ENCODE results near the gene CAND1.
"Not testable (repeated sequence)": the region's sequence is repeated elsewhere in the genome, so short reads cannot be mapped to it uniquely, and the experiment has no call there.

Gene CAND1

GRCh38 chr12:67331123-67331522 lies 62.0 kb downstream of the CAND1 start:
- H3K9me3 ChIP-seq (ENCODE audit: control insufficient read depth in 2 of 2, low read length in 2 of 2), result no peaks in the 10 kb centered on the region
- no peaks in the 10 kb centered on the region for H3K27me3 ChIP-seq (ENCODE audit: control insufficient read depth in 2 of 2, insufficient read depth in 2 of 2, low read length in 2 of 2)
- no peak overlapping the region for H3K9ac ChIP-seq (ENCODE audit: low read depth in 1 of 2, low read length in 2 of 2)
- no peak overlapping the region for H3K27ac ChIP-seq (ENCODE audit: low read depth in 2 of 2, low read length in 2 of 2)
- no peak overlapping the region for H3K4me3 ChIP-seq (ENCODE audit: low read length in 2 of 2)
- no peaks in the 10 kb centered on the region for H3K4me1 ChIP-seq (ENCODE audit: control insufficient read depth in 2 of 2, insufficient read depth in 2 of 2, low read length in 2 of 2)
- H3K36me3 ChIP-seq (ENCODE audit: control insufficient read depth in 2 of 2, insufficient read depth in 2 of 2, low read length in 2 of 2), result no peaks in the 10 kb centered on the region

GRCh38 chr12:67331828-67332227 lies 62.7 kb downstream of the CAND1 start:
- no peak overlapping the region for H3K9ac ChIP-seq (ENCODE audit: low read depth in 1 of 2, low read length in 2 of 2)
- no peaks in the 10 kb centered on the region for H3K27me3 ChIP-seq (ENCODE audit: control insufficient read depth in 2 of 2, insufficient read depth in 2 of 2, low read length in 2 of 2)
- H3K4me3 ChIP-seq (ENCODE audit: low read length in 2 of 2), result no peak overlapping the region
- H3K9me3 ChIP-seq (ENCODE audit: control insufficient read depth in 2 of 2, low read length in 2 of 2), result no peaks in the 10 kb centered on the region
- no peak overlapping the region for H3K27ac ChIP-seq (ENCODE audit: low read depth in 2 of 2, low read length in 2 of 2)
- no peaks in the 10 kb centered on the region for H3K4me1 ChIP-seq (ENCODE audit: control insufficient read depth in 2 of 2, insufficient read depth in 2 of 2, low read length in 2 of 2)
- H3K36me3 ChIP-seq (ENCODE audit: control insufficient read depth in 2 of 2, insufficient read depth in 2 of 2, low read length in 2 of 2), result no peaks in the 10 kb centered on the region

GRCh38 chr12:67333649-67334048 lies 64.5 kb downstream of the CAND1 start:
- Histone ChIP-seq H3K4me3 (ENCODE audit: low read length in 2 of 2) (no peak overlapping the region), H3K27me3 (ENCODE audit: control insufficient read depth in 2 of 2, insufficient read depth in 2 of 2, low read length in 2 of 2) (no peaks in the 10 kb centered on the region), H3K36me3 (ENCODE audit: control insufficient read depth in 2 of 2, insufficient read depth in 2 of 2, low read length in 2 of 2) (no peaks in the 10 kb centered on the region), H3K27ac (ENCODE audit: low read depth in 2 of 2, low read length in 2 of 2) (no peak overlapping the region), H3K4me1 (ENCODE audit: control insufficient read depth in 2 of 2, insufficient read depth in 2 of 2, low read length in 2 of 2) (no peaks in the 10 kb centered on the region), H3K9me3 (ENCODE audit: control insufficient read depth in 2 of 2, low read length in 2 of 2) (peaks cover 0 to 4% of the 10 kb centered on the region in 2 donors), H3K9ac (ENCODE audit: low read depth in 1 of 2, low read length in 2 of 2) (no peak overlapping the region)

- peaks cover 0 to 4% of the 10 kb centered on the region in 2 donors for H3K9me3 ChIP-seq (ENCODE audit: control insufficient read depth in 2 of 2, low read length in 2 of 2)
- no peaks in the 10 kb centered on the region for H3K4me1 ChIP-seq (ENCODE audit: control insufficient read depth in 2 of 2, insufficient read depth in 2 of 2, low read length in 2 of 2)
- H3K36me3 ChIP-seq (ENCODE audit: control insufficient read depth in 2 of 2, insufficient read depth in 2 of 2, low read length in 2 of 2), result no peaks in the 10 kb centered on the region
- H3K27ac ChIP-seq (ENCODE audit: low read depth in 2 of 2, low read length in 2 of 2), result no peak overlapping the region
- H3K4me3 ChIP-seq (ENCODE audit: low read length in 2 of 2), result no peak overlapping the region
- H3K27me3 ChIP-seq (ENCODE audit: control insufficient read depth in 2 of 2, insufficient read depth in 2 of 2, low read length in 2 of 2), result no peaks in the 10 kb centered on the region
- no peak overlapping the region for H3K9ac ChIP-seq (ENCODE audit: low read depth in 1 of 2, low read length in 2 of 2)
These were observed 69.3 kb downstream of the CAND1 start for GRCh38 chr12:67338426-67338825.

- no peaks in the 10 kb centered on the region for H3K36me3 ChIP-seq (ENCODE audit: control insufficient read depth in 2 of 2, insufficient read depth in 2 of 2, low read length in 2 of 2)
- H3K9me3 ChIP-seq (ENCODE audit: control insufficient read depth in 2 of 2, low read length in 2 of 2), result peaks cover 0 to 4% of the 10 kb centered on the region in 2 donors
- no peaks in the 10 kb centered on the region for H3K4me1 ChIP-seq (ENCODE audit: control insufficient read depth in 2 of 2, insufficient read depth in 2 of 2, low read length in 2 of 2)
- no peak overlapping the region for H3K4me3 ChIP-seq (ENCODE audit: low read length in 2 of 2)
- no peak overlapping the region for H3K9ac ChIP-seq (ENCODE audit: low read depth in 1 of 2, low read length in 2 of 2)
- H3K27ac ChIP-seq (ENCODE audit: low read depth in 2 of 2, low read length in 2 of 2), result no peak overlapping the region
- H3K27me3 ChIP-seq (ENCODE audit: control insufficient read depth in 2 of 2, insufficient read depth in 2 of 2, low read length in 2 of 2), result no peaks in the 10 kb centered on the region
These were observed 70.4 kb downstream of the CAND1 start for GRCh38 chr12:67339530-67339929.

GRCh38 chr12:67341086-67341485 lies 71.9 kb downstream of the CAND1 start:
- H3K27me3 ChIP-seq (ENCODE audit: control insufficient read depth in 2 of 2, insufficient read depth in 2 of 2, low read length in 2 of 2); H3K36me3 ChIP-seq (ENCODE audit: control insufficient read depth in 2 of 2, insufficient read depth in 2 of 2, low read length in 2 of 2); H3K9ac ChIP-seq (ENCODE audit: low read depth in 1 of 2, low read length in 2 of 2); H3K27ac ChIP-seq (ENCODE audit: low read depth in 2 of 2, low read length in 2 of 2); H3K4me3 ChIP-seq (ENCODE audit: low read length in 2 of 2); H3K9me3 ChIP-seq (ENCODE audit: control insufficient read depth in 2 of 2, low read length in 2 of 2); H3K4me1 ChIP-seq (ENCODE audit: control insufficient read depth in 2 of 2, insufficient read depth in 2 of 2, low read length in 2 of 2): not testable (repeated sequence)

- no peaks in the 10 kb centered on the region for H3K36me3 ChIP-seq (ENCODE audit: control insufficient read depth in 2 of 2, insufficient read depth in 2 of 2, low read length in 2 of 2)
- H3K27me3 ChIP-seq (ENCODE audit: control insufficient read depth in 2 of 2, insufficient read depth in 2 of 2, low read length in 2 of 2), result no peaks in the 10 kb centered on the region
- no peaks in the 10 kb centered on the region for H3K4me1 ChIP-seq (ENCODE audit: control insufficient read depth in 2 of 2, insufficient read depth in 2 of 2, low read length in 2 of 2)
- no peaks in the 10 kb centered on the region for H3K9me3 ChIP-seq (ENCODE audit: control insufficient read depth in 2 of 2, low read length in 2 of 2)
- H3K4me3 ChIP-seq (ENCODE audit: low read length in 2 of 2), result no peak overlapping the region
- H3K27ac ChIP-seq (ENCODE audit: low read depth in 2 of 2, low read length in 2 of 2), result no peak overlapping the region
- no peak overlapping the region for H3K9ac ChIP-seq (ENCODE audit: low read depth in 1 of 2, low read length in 2 of 2)
These were observed 76.0 kb downstream of the CAND1 start for GRCh38 chr12:67344979-67345710.

GRCh38 chr12:67348683-67349082 lies 79.5 kb downstream of the CAND1 start:
- Histone ChIP-seq H3K27ac (ENCODE audit: low read depth in 2 of 2, low read length in 2 of 2) (no peak overlapping the region), H3K4me3 (ENCODE audit: low read length in 2 of 2) (no peak overlapping the region), H3K27me3 (ENCODE audit: control insufficient read depth in 2 of 2, insufficient read depth in 2 of 2, low read length in 2 of 2) (no peaks in the 10 kb centered on the region), H3K9ac (ENCODE audit: low read depth in 1 of 2, low read length in 2 of 2) (no peak overlapping the region), H3K9me3 (ENCODE audit: control insufficient read depth in 2 of 2, low read length in 2 of 2) (no peaks in the 10 kb centered on the region), H3K36me3 (ENCODE audit: control insufficient read depth in 2 of 2, insufficient read depth in 2 of 2, low read length in 2 of 2) (no peaks in the 10 kb centered on the region), H3K4me1 (ENCODE audit: control insufficient read depth in 2 of 2, insufficient read depth in 2 of 2, low read length in 2 of 2) (no peaks in the 10 kb centered on the region)

GRCh38 chr12:67352682-67353081 lies 83.5 kb downstream of the CAND1 start:
- H3K36me3 ChIP-seq (ENCODE audit: control insufficient read depth in 2 of 2, insufficient read depth in 2 of 2, low read length in 2 of 2), result no peaks in the 10 kb centered on the region
- H3K9ac ChIP-seq (ENCODE audit: low read depth in 1 of 2, low read length in 2 of 2), result no peak overlapping the region
- H3K27ac ChIP-seq (ENCODE audit: low read depth in 2 of 2, low read length in 2 of 2), result no peak overlapping the region
- no peaks in the 10 kb centered on the region for H3K27me3 ChIP-seq (ENCODE audit: control insufficient read depth in 2 of 2, insufficient read depth in 2 of 2, low read length in 2 of 2)
- no peak overlapping the region for H3K4me3 ChIP-seq (ENCODE audit: low read length in 2 of 2)
- H3K4me1 ChIP-seq (ENCODE audit: control insufficient read depth in 2 of 2, insufficient read depth in 2 of 2, low read length in 2 of 2), result peaks cover 0 to 2% of the 10 kb centered on the region in 2 donors
- H3K9me3 ChIP-seq (ENCODE audit: control insufficient read depth in 2 of 2, low read length in 2 of 2), result no peaks in the 10 kb centered on the region

GRCh38 chr12:67354322-67354721 lies 85.2 kb downstream of the CAND1 start:
- Histone ChIP-seq H3K4me3 (ENCODE audit: low read length in 2 of 2) (no peak overlapping the region), H3K9ac (ENCODE audit: low read depth in 1 of 2, low read length in 2 of 2) (no peak overlapping the region), H3K27me3 (ENCODE audit: control insufficient read depth in 2 of 2, insufficient read depth in 2 of 2, low read length in 2 of 2) (no peaks in the 10 kb centered on the region), H3K4me1 (ENCODE audit: control insufficient read depth in 2 of 2, insufficient read depth in 2 of 2, low read length in 2 of 2) (peaks cover 0 to 2% of the 10 kb centered on the region in 2 donors), H3K36me3 (ENCODE audit: control insufficient read depth in 2 of 2, insufficient read depth in 2 of 2, low read length in 2 of 2) (no peaks in the 10 kb centered on the region), H3K27ac (ENCODE audit: low read depth in 2 of 2, low read length in 2 of 2) (no peak overlapping the region), H3K9me3 (ENCODE audit: control insufficient read depth in 2 of 2, low read length in 2 of 2) (no peaks in the 10 kb centered on the region)
